B cell (primary cell): ENCODE data around the gene CCDC110. TPM values are rescaled to one million over a fixed set of nuclear protein-coding genes. Genes with fewer than 3 reads are reported as not detected.

Experiments
- ATAC-seq: fragments of 200-7000 bp; cut with Tn5 transposase; one replicate; pipeline ENCODE4 v1.10.0; 2021; ENCODE audit warnings: low read depth, mild to moderate bottlenecking, moderate number of reproducible peaks, moderate library complexity
- CTCF ChIA-PET: fragments of 350-600 bp; sonication (Branson Sonifier 250); formaldehyde crosslinking; loops from one replicate; lab custom pipeline; 2021; ENCODE audit warnings: antibody characterized with exemption, inconsistent platforms; lab: Charles Lee
- POLR2A ChIA-PET: fragments of 350-600 bp; sonication (Branson Sonifier 250); formaldehyde crosslinking; loops from one replicate; lab custom pipeline; 2021; ENCODE audit warnings: antibody characterized with exemption; lab: Charles Lee
- DNase-seq: peaks from one replicate; pipeline ENCODE4 v3.0.0; 2013
- H2AFZ ChIP-seq: 2 replicates; pipeline ENCODE4 v1.6.1; 2012; ENCODE audit warnings: mild to moderate bottlenecking, low read depth, low read length; ENCODE audit not compliant: insufficient read depth, poor library complexity, severe bottlenecking
- H3K27ac ChIP-seq, 2 donors: 1 replicate in 1 of 2; 2 replicates in 1 of 2; pipeline ENCODE4 v1.5.1; 2012 to 2013; ENCODE audit warnings: low read length in 2 of 2, mild to moderate bottlenecking in 2 of 2, moderate library complexity in 1 of 2
- H3K27me3 ChIP-seq, 4 experiments: fragments of 200-600 bp in 1 of 4; sonication (generic) in 1 of 4; replicated peaks in 1 of 4; 1 replicate in 2 of 4; 2 replicates in 2 of 4; pipeline versions ENCODE4 v1.6.1 to v1.7.0; 2013 to 2016; ENCODE audit warnings: low read length in 3 of 4, mild to moderate bottlenecking in 2 of 4, mixed read lengths in 1 of 4, moderate library complexity in 1 of 4; ENCODE audit not compliant: insufficient read depth in 4 of 4, control insufficient read depth in 3 of 4; ENCODE audit errors: control extremely low read depth in 1 of 4
- H3K36me3 ChIP-seq, 2 experiments: replicated peaks in 1 of 2; 1 replicate in 1 of 2; 2 replicates in 1 of 2; pipeline versions ENCODE4 v1.6.1 to v1.7.1; 2013; ENCODE audit warnings: low read length in 1 of 2; ENCODE audit not compliant: insufficient read depth in 2 of 2, control insufficient read depth in 1 of 2; ENCODE audit errors: control extremely low read depth in 1 of 2, extremely low read depth in 1 of 2
- H3K4me1 ChIP-seq, 2 donors: fragments of 200-600 bp in 1 of 2; sonication (generic) in 1 of 2; 1 replicate in 1 of 2; 2 replicates in 1 of 2; pipeline versions ENCODE4 v1.5.1 to v1.6.1; 2013 to 2017; ENCODE audit warnings: low read length in 2 of 2; ENCODE audit not compliant: control insufficient read depth in 2 of 2, insufficient read depth in 2 of 2
- H3K4me2 ChIP-seq: replicated peaks from 2 replicates; pipeline ENCODE3; 2012; ENCODE audit warnings: mild to moderate bottlenecking, low read depth, low read length; ENCODE audit not compliant: poor library complexity, severe bottlenecking
- H3K4me3 ChIP-seq, 5 experiments: fragments of 200-600 bp in 1 of 5; sonication (generic) in 1 of 5; 1 replicate in 3 of 5; 2 replicates in 2 of 5; pipeline versions ENCODE4 v1.5.1 to v1.7.0; 2011 to 2016; ENCODE audit warnings: low read length in 4 of 5, mild to moderate bottlenecking in 4 of 5, low read depth in 2 of 5, control low read depth in 1 of 5, moderate library complexity in 1 of 5; ENCODE audit not compliant: insufficient read depth in 1 of 5; ENCODE audit errors: control extremely low read depth in 1 of 5, extremely low read depth in 1 of 5
- H3K79me2 ChIP-seq: fragments of 200-600 bp; sonication (generic); one replicate; pipeline ENCODE4 v1.6.0; 2016; ENCODE audit warnings: low read length; ENCODE audit not compliant: control insufficient read depth, insufficient read depth
- H3K9ac ChIP-seq: fragments of 200-600 bp; sonication (generic); 2 replicates; pipeline ENCODE4 v1.6.1; 2017; ENCODE audit warnings: mild to moderate bottlenecking, low read length, moderate library complexity
- H3K9me3 ChIP-seq, 3 donors: one replicate each; pipeline versions ENCODE4 v1.6.1 to v1.7.1; 2013; ENCODE audit warnings: low read length in 2 of 3; ENCODE audit not compliant: control insufficient read depth in 2 of 3, insufficient read depth in 1 of 3; ENCODE audit errors: control extremely low read depth in 1 of 3
- H4K20me1 ChIP-seq: 2 replicates; pipeline ENCODE4 v1.6.0; 2012; ENCODE audit warnings: mild to moderate bottlenecking, low read length; ENCODE audit not compliant: insufficient read depth, control insufficient read depth, poor library complexity, severe bottlenecking
- H3K27ac Mint-ChIP-seq: one replicate; pipeline ENCODE4 v1.8.0; 2021; ENCODE audit warnings: mixed read lengths
- H3K27me3 Mint-ChIP-seq: one replicate; pipeline ENCODE4 v1.8.0; 2021; ENCODE audit warnings: mixed read lengths
- H3K4me1 Mint-ChIP-seq: one replicate; pipeline ENCODE4 v1.8.0; 2021; ENCODE audit warnings: mixed read lengths
- H3K4me3 Mint-ChIP-seq: one replicate; pipeline ENCODE4 v1.8.0; 2021; ENCODE audit warnings: mixed read lengths
- H3K9me3 Mint-ChIP-seq: one replicate; pipeline ENCODE4 v1.8.0; 2022; ENCODE audit warnings: mixed read lengths; ENCODE audit not compliant: insufficient read depth
- CTCF ChIP-seq: fragments of 200-600 bp; IDR thresholded peaks from one replicate; pipeline ENCODE4 v1.8.0; 2022; ENCODE audit warnings: antibody characterized with exemption, mild to moderate bottlenecking
- EZH2 ChIP-seq: IDR thresholded peaks from 2 replicates; pipeline ENCODE4 v1.6.1; 2012; ENCODE audit warnings: borderline replicate concordance, low read depth, mild to moderate bottlenecking, moderate library complexity, low read length; ENCODE audit not compliant: insufficient read depth, poor library complexity, severe bottlenecking
- WGBS: methylation state at CpG from one replicate; pipeline ENCODE4 v1.1.5; 2013; ENCODE audit warnings: missing lambda C conversion rate; ENCODE audit not compliant: insufficient coverage; 5-methylcytosine and 5-hydroxymethylcytosine counted together
- intact Hi-C: fragments of 100-400 bp; cut with micrococcal nuclease; formaldehyde crosslinking; loops from one replicate; pipeline ENCODE4 v1.10.0; 2022
- polyA plus RNA-seq: library from polyadenylated mRNA; depleted of rRNA; stranded (reverse); fragments of >200 nt; gene quantifications from 2 replicates; pipeline ENCODE4 v1.2.3, GENCODE V29; 2012
- total RNA-seq, 2 donors: library from RNA; stranded (reverse); fragments of 120-200 nt in 1 of 2; gene quantifications; 1 replicate in 1 of 2; 2 replicates in 1 of 2; pipeline versions ENCODE4 v1.2.3 to v1.2.4, GENCODE V29; 2013 to 2022

Gene CCDC110
- total and polyA plus RNA-seq, 2 donors (not counting 1 experiment from before 2014, with no cell fraction given): 0.04 to 2.3 TPM

- peaks cover 8% of the 10 kb centered on the region for H3K9me3 Mint-ChIP-seq
- H3K27me3 Mint-ChIP-seq: peaks cover 41% of the 10 kb centered on the region
- H3K4me3 ChIP-seq: no peak overlapping the region
- ChIA-PET POLR2A (no interaction called here), CTCF (no interaction called here)
- peaks cover 0 to 7% (median 2%) of the 10 kb centered on the region in 4 experiments for H3K27me3 ChIP-seq
- WGBS: 97% methylated on average over 8 of the region's 9 CpGs
- no peak overlapping the region for H3K27ac Mint-ChIP-seq
- H3K4me1 Mint-ChIP-seq: no peaks in the 10 kb centered on the region
- H3K27ac ChIP-seq: no peak overlapping the region
- no peaks in the 10 kb centered on the region for H4K20me1 ChIP-seq
- DNase-seq: no peak
- H3K36me3 ChIP-seq: no peaks in the 10 kb centered on the region
- peaks cover 0 to 16% (median 1%) of the 10 kb centered on the region in 3 donors for H3K9me3 ChIP-seq
- H3K9ac ChIP-seq: no peak overlapping the region
- H2AFZ ChIP-seq: no peak overlapping the region
- no peaks in the 10 kb centered on the region for H3K4me1 ChIP-seq
- TF ChIP-seq EZH2 (no peak), CTCF (no peak)
- intact Hi-C loops: no loop called here
- H3K4me2 ChIP-seq: no peak overlapping the region
- ATAC-seq: no peak
- H3K79me2 ChIP-seq: no peaks in the 10 kb centered on the region
- no peak overlapping the region for H3K4me3 Mint-ChIP-seq
These were observed 28.5 kb upstream of the CCDC110 start for GRCh38 chr4:185500035-185500434.

- CTCF ChIA-PET: interaction anchor here (1.1 kb wide), 2 partner anchors 15 to 22 kb away, joined by 3 read pairs; no protein-coding TSS in a partner anchor
- H3K4me1 Mint-ChIP-seq: no peaks in the 10 kb centered on the region
- no peak overlapping the region for H3K27ac Mint-ChIP-seq
- no peaks in the 10 kb centered on the region for H4K20me1 ChIP-seq
- H3K27ac ChIP-seq: no peak overlapping the region
- H3K79me2 ChIP-seq: no peaks in the 10 kb centered on the region
- H3K4me1 ChIP-seq: no peaks in the 10 kb centered on the region
- H3K9me3 Mint-ChIP-seq: peaks cover 7% of the 10 kb centered on the region
- no peak overlapping the region for H3K4me3 Mint-ChIP-seq
- H3K36me3 ChIP-seq: no peaks in the 10 kb centered on the region
- H3K4me3 ChIP-seq: no peak overlapping the region
- ATAC-seq: no peak
- H3K9ac ChIP-seq: no peak overlapping the region
- H2AFZ ChIP-seq: no peak overlapping the region
- intact Hi-C loops: no loop called here
- no CpG with 5 or more reads among the region's 2 CpGs for WGBS
- no peak for DNase-seq
- peaks cover 35% of the 10 kb centered on the region for H3K27me3 Mint-ChIP-seq
- TF ChIP-seq EZH2: no peak
- TF ChIP-seq CTCF: no peak
- H3K4me2 ChIP-seq: no peak overlapping the region
- POLR2A ChIA-PET: no interaction called here
- H3K9me3 ChIP-seq: peaks cover 3 to 14% (median 13%) of the 10 kb centered on the region in 3 donors
- H3K27me3 ChIP-seq: peaks cover 0 to 3% (median 0%) of the 10 kb centered on the region in 4 experiments
These were observed 17.1 kb upstream of the CCDC110 start for GRCh38 chr4:185488650-185489049.
